GM21737 (cell line): Measurements from ENCODE around the gene PPP5C.
"Not testable (repeated sequence)": the region's sequence is repeated elsewhere in the genome, so short reads cannot be mapped to it uniquely, and the experiment has no call there.

ENCODE experiments used
- ATAC-seq: cut with Tn5 transposase; IDR thresholded peaks from one replicate; pipeline ENCODE4 v1.9.1; 2021; ENCODE audit warnings: mild to moderate bottlenecking, moderate library complexity; ENCODE audit not compliant: unreplicated experiment

PPP5C gene

GRCh38 chr19:46427518-46428045, 80.7 kb downstream of the PPP5C start:
- no peak for ATAC-seq

- no peak for ATAC-seq
These were observed 81.6 kb downstream of the PPP5C start, which contains the start of gene PNMA8C for GRCh38 chr19:46428239-46429135. PNMA8C (minus strand) TSS chr19:46428936; CDS start chr19:46428359, 577 bp downstream.

DNA sequence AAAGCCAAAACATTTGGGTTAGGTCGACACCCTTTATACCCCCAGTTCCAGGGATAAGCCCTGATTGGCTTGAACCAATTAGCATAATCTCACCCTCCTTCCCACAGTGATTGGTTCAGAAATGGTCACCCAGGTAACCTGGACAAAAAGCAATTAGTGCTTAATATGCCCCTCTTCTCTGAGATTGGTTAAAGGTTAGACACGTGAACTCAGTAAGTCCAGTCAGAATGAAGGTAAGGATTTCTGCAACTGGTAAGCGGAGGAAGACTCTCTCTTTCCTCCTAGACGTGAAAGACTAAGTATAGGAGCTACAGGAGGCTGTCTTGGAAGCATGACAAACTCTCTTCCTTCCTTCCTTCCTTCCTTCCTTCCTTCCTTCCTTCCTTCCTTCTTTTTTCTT, 83.1 kb downstream of the PPP5C start:
- no peak for ATAC-seq

GRCh38 chr19:46431824-46432223, 84.9 kb downstream of the PPP5C start:
- ATAC-seq, result no peak

- not testable (repeated sequence) for ATAC-seq
These were observed 86.6 kb downstream of the PPP5C start for GRCh38 chr19:46433470-46433869.

DNA sequence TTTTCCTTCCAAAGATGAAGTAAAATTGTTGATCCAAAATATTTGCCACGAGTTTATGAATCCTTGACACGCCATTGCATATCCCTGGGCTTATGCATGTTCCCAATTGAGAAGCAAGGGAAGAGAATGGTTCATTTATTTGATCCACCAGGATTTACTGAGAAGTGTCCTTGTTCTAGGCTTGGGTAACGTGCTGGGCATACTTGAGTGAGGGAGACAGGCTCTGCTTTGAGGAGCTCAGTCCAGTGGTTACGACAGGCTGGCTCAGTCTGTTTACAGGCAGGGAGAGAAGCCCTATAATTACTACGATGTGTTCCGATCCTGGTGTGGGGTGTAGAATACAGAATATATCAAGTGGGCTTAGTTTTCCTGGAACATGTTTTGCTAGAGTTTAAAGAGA, 88.1 kb downstream of the PPP5C start:
- ATAC-seq, result no peak

- ATAC-seq, result not testable (repeated sequence)
These were observed 88.8 kb downstream of the PPP5C start for GRCh38 chr19:46435689-46436088.
